ENCODE results near the gene CKAP4.

Gene CKAP4

DNA sequence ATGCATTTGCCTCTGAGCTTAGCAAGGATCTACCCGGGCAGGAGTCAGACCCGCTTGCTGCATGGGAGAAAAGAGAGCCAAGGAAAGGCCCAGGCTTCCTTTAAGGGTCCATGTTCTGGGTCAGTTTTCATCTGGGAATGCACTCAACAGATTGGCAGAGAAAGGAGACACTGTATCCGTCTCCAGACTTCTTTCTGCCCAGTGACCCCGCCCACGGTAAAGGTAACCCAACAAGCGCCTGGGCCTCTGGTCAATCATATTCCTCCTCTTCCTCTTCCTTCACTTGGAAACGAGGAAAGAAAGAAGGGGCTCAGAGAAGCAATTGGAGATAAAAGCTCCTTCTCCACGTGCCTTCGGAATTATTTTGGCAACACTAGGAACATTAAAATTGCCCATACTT, 27.6 kb upstream of the CKAP4 start:
- in situ Hi-C loops (cut with MboI; ENCODE audit: low sequenced_read_pairs) = no loop called here

DNA sequence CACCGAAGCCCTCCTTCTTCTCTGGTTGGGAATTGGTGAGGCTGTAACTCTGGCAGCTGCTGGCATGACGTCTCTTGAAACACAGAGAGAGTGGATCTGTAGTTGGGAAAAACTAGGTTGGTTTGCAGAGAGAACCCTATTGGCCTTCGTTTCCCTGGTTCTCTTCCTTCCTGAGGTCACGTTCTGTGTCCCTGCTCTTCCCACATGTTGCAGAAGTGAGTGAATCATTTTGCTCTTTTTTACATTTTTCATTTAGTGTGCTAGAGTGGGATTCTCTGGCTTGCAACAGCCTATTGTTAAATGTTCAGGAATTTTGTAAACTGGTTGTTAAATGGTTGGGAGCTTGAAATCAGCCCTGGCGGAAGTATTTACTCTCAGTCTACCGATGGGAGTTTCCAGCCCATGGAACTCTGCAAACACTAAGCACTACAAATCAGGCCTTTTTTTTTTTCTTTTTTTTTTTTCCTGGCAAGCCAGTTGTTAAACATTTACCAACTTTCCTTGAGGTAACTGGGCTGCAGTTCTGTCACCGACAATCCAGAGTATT, 26.8 kb upstream of the CKAP4 start:
- in situ Hi-C loops (cut with MboI; ENCODE audit: low sequenced_read_pairs) = no loop called here

- in situ Hi-C loops (cut with MboI; ENCODE audit: low sequenced_read_pairs) = no loop called here
Observed at GRCh38 chr12:106274012-106274411, 26.2 kb upstream of the CKAP4 start.

DNA sequence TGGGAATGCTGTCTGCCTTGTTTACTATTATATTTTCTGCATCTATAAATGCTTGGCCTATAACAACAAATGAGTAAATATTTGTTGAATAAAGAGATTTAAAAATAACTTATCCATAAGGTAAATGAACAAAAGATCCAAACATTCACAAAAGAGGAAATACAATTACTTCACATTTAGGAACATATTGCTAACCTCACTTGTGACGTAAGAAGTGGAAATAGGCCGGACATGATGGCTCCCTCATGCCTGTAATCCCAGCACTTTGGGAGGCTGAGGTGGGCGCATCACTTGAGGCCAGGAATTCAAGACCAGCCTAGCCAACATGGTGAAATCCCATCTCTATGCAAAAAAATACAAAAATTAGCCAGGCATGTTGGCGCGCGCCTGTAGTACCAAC, 25.7 kb upstream of the CKAP4 start:
- in situ Hi-C loops (cut with MboI; ENCODE audit: low sequenced_read_pairs) = no loop called here

DNA sequence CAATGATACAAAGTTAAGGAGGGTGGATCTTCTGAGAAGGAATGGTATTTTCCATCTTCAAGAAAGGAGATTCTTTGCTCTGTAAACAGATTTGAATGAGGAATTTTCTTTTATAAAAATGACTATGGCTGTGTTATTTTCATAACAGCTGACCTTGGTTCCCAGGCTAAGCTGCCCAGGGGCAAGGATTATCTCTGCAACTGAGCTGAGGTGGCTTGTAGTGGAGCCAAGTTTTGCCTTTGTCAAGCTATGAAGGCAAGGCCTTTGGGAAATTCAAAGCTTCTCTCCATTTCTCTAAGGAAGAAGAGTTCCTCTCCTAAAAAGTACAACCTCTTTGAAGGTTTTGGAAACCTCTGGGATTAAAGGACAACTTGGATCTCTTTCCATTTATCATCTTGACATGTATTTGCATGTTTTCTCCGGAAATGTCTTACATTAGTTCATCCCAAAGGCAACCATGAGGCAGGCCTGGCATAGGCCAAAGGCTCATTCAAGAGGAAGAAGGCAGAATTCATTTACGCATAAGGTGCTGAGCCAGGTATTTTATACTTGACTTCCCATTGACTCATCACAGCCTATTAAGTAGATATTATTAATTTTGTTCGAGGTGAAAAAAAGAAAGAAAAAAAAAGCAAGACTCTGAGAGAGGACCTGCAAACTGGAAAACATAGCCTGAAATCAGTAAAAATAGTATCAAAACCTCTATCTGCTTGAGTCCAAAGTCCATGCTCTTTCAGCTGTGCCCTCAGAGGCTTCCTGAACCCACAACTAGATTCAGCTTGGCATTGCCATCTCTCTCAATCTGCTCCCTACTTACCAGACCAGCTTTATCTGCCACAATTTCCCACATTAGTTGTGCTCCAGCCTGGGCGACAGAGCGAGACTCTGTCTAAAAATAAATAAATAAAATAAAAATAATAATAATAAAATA, 24.0 kb upstream of the CKAP4 start:
- in situ Hi-C loops (cut with MboI; ENCODE audit: low sequenced_read_pairs) = no loop called here

GRCh38 chr12:106269150-106269771, 21.4 kb upstream of the CKAP4 start:
- in situ Hi-C loops (cut with MboI; ENCODE audit: low sequenced_read_pairs) = no loop called here

DNA sequence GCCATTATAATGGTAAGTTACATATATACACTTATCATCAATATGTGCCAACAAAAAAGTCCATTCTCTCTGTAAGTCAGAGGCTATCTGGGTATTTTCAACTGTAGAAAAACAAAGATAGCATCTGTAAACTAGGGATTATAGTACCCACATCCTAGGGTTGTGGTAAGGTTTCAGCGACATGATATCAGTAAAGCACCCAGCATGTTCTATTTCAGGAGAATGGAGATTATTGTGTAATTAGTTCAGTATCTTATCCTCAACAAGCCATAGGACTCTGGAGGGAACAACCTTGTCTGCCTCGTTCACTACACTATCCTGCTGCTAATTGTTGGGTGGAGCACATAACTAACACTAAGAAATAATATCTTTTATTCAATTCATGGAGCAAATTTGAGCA, 19.7 kb upstream of the CKAP4 start:
- in situ Hi-C loops (cut with MboI; ENCODE audit: low sequenced_read_pairs) = no loop called here

DNA sequence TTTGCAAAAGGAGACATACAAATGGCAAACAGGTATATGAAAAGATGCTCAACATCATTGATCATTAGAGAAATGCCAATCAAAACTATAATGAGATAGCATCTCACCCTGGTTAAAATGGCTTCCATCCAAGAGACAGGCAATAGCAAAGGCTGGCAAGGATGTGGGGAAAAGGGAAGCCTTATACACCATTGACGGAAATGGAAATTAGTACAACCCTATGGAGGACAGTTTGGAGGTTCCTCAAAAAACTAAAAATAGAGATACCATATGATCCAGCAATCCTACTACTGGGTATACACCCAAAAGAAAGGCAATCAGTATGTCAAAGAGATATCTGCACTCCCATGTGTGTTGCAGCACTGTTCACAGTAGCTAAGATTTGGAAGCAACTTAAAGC, 17.3 kb upstream of the CKAP4 start:
- in situ Hi-C loops (cut with MboI; ENCODE audit: low sequenced_read_pairs) = no loop called here

DNA sequence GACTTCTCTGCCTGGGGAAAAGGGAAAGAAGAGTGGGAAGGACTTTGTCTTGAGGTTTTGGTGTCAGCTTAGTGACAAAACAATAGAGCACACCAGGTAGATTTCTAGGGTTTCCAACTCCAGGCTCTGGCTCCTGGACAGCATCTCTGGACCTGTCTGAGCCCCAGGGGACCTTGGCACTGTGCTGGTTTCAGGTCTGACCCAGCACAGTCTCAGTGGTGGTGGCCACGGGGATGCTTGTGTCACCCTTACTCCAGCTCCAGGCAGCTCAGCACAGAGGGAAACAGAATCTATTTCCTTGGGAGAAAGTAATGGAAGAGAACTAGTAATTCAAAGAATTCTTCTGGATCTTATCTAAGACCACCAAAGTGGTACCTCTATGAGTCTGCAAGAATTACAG, 11.1 kb upstream of the CKAP4 start:
- in situ Hi-C loops (cut with MboI; ENCODE audit: low sequenced_read_pairs) = no loop called here

DNA sequence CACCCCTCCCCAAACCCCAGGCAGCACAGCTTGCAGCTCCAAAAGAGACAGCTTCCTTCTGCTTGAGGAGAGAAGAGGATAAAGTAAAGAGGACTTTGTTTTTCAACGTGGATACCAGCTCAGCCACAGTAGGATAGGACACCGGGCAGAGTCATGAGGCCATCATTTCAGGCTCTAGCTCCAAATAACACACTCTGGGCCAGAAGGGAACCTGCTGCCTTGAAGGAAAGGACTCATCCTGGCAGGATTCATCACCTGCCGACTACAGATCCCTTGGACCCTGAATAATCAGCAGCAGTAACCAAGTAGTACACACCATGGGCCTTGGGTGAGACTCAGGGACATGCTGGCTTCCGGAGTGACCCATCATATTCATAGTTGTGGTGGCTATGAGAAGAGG, 10.4 kb upstream of the CKAP4 start:
- in situ Hi-C loops (cut with MboI; ENCODE audit: low sequenced_read_pairs) = no loop called here

GRCh38 chr12:106256524-106256923, 8.7 kb upstream of the CKAP4 start:
- in situ Hi-C loops (cut with MboI; ENCODE audit: low sequenced_read_pairs) = no loop called here

- in situ Hi-C loops (cut with MboI; ENCODE audit: low sequenced_read_pairs) = no loop called here
Observed at GRCh38 chr12:106255952-106256351, 8.1 kb upstream of the CKAP4 start.

DNA sequence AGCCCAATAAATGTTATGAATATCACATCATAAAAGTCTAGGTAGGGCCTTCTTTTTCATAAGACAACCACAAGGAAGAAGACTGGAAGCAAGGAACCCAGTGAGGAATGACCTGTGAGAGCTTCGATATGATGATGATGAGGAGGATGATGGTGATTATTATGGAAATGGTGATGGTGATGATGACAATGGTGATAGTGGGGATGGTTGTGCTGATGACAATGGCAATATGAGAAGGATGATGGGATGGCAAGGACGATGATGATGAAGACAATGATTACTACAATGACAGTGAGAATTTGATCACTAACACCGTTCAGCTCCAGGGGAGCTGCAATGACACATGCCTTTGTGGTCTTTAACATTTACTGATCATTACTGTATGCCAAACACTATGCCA, 7.7 kb upstream of the CKAP4 start:
- in situ Hi-C loops (cut with MboI; ENCODE audit: low sequenced_read_pairs) = no loop called here

DNA sequence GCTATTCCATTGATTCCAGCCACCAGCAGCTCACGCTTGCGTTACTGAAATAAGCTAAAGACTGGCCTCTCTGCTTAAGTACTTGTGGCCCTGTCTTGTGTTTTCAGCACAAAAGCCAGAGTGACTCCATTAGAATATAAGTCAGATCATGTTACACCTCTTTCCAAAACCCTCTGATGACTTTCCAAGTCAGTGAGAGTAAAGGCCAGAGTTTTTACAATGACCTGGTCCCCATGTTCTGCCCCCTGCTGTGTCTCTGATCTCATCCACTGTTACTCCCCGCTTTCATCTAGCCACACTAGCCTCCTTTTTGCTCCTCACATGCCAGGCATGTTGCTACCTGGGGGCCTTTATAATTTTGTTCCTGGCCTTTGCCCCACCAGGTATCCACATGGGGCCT, 6.9 kb upstream of the CKAP4 start:
- in situ Hi-C loops (cut with MboI; ENCODE audit: low sequenced_read_pairs) = no loop called here

DNA sequence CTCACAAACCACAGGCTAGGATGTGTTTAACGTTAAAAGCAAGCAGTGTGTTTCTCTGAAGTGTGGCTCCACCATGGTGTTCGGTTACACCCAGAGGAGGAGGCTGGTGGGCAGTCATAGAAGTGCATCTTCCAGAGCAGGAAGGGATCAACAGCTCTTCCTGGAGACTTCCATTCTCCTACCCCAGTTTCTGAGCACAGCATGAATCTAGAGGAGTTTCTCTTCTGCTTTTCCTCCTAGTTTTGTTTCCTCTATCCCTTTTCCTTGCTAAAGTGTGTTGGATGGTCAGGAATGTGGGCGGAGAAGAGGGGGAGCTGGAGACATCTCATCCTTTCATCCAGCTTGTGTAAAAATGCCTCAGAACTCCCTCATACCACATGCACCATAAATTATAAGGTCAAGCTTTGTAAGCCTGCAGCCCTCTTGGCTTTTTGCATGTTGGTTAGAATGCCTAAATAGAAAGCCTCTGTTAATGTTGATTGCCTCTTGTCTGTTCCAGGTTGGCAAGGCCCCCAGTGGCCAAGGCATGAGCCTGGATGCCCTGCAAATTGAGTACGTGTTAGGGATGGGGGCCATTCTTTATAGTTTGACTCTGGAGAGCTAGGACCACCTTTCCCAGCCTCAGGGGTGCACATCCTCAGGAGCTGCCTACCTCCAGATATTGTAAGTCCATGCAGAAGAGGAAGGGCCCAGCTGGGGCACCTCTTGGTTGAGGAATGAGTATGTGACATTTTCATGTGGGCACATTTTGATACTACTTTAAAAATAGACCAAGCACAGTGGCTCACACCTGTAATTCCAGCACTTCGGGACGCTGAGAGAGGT, 4.0 kb upstream of the CKAP4 start:
- in situ Hi-C loops (cut with MboI; ENCODE audit: low sequenced_read_pairs) = no loop called here

DNA sequence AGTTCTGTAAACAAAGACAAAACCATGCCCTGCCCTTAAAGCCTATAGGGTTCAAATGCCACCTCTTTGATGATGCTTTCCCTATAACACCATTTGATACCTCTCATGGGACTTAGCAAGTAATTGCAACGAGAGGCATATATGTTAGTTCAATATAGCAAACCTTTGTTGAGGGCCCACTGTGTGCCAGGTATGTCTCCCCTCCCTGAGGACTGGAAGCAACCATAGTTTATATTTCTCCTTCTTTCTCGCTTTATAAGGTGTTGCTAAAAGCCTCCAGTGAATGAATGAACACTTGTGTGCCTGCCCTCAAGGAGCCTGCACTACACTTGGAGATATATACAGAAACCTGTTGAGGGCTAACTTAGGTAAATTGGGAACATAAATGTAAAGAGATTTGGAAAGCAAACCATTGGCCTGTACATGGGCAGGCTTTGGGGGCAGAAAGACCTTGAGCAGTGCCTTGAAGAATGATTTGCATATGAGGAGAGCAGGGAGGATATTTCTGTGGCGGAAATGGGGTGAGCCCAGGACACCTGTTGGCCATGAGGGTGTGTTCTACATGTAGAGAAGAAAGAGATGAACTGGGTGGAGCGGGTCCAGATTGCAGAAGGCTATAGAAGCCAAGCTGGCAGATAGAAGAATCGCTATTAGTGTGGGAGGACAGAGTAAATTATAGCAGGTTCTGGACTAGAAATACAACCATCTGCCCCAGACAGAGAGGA, 1.8 kb upstream of the CKAP4 start:
- in situ Hi-C loops (cut with MboI; ENCODE audit: low sequenced_read_pairs) = loop anchor here (25.0 kb wide), 1 partner anchor 663 kb away; no protein-coding TSS in a partner anchor

- in situ Hi-C loops (cut with MboI; ENCODE audit: low sequenced_read_pairs) = loop anchor here (25.0 kb wide), 1 partner anchor 663 kb away; no protein-coding TSS in a partner anchor
Observed at GRCh38 chr12:106248846-106249371, 1.1 kb upstream of the CKAP4 start.

DNA sequence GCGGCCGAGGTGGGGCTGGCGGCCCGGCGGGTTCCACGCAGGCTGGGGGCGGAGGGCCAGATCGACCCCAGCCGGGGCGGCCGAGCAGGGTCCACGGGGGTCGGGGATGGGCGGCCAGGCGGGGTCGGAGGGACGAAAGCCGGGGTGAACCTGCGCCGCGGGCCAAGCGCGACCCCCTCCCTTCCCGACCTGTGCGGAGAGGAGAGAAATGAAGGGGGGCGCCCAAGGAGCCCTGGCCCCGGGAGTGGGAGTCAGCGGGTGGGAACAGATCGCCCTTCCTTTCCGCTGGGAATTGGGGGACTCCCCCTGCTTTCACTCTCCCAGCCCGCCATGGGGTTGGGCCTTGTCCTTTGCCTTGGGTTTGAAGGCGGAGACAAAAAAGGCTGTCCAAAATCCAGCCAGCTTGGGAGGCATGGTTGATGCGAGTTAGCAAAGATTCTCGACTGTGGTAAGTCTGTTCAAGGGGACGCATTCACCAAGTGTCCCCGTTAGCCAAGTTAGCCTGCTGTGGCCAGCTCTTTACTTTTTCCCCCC, 559 bp upstream of the CKAP4 start:
- in situ Hi-C loops (cut with MboI; ENCODE audit: low sequenced_read_pairs) = loop anchor here (25.0 kb wide), 1 partner anchor 664 kb away; no protein-coding TSS in a partner anchor

DNA sequence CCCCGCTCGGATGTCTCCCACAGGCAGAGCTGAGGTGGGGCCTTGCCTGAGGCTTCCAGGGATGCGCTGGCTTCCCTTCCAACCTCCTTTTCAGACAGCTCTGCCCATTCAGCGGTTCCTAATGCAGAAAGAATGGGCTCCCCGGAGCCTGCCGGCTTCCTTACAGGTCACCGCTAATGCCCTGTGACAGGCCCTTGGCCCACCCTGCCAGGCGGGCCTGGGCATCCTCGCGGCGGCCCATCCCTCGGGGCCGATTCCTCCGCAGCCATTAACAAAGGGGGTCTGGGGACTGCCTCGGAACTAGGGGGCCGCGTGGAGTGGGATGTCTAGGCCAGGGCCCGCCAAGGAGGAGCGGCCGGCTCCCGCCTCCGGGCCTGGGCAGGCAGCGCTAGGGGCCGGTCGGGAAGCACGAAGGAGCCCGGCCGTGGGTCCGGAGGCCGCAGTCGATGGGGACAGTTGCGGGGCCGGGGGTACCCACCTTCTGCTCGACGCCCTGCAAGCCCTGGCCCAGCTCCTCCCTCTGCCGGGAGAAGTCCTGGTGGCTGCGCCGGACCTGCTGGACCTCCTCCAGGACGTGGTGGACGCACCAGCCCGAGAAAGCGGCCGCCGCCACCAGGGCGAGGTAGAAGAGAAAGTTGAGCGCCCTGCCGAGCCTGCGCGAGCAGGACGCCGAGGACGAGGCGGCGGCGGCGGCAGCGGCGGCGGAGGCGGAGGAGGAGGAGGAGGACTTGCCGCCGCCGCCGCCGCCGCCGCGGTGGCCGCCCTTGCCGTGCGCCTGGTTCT, 738 bp downstream of the CKAP4 start:
- in situ Hi-C loops (cut with MboI; ENCODE audit: low sequenced_read_pairs) = loop anchor here (25.0 kb wide), 1 partner anchor 665 kb away; no protein-coding TSS in a partner anchor
